ENCODE results near the gene B3GALT4. TPM values are rescaled to one million over a fixed set of nuclear protein-coding genes. Genes with fewer than 3 reads are reported as not detected.

The B3GALT4 gene
- total and polyA plus RNA-seq, 2 of the 13 experiments (the other 11 are each of a cell fraction or from before 2014, with no cell fraction given): 0.04 to 0.27 TPM

GRCh38 chr6:33271468-33272274, 5.3 kb upstream of the B3GALT4 start, which contains the start of the genes RPS18 and VPS52 (continued):
- peak; percentile 87 for TF ChIP-seq ZNF891 (CRISPR knock-in tag; IDR thresholded peaks at IDR 0.05)
- TF ChIP-seq PITX1 (CRISPR knock-in tag; IDR thresholded peaks at IDR 0.05): peak; percentile 76
- peak; percentile 32 for TF ChIP-seq TFE3 (CRISPR knock-in tag; IDR thresholded peaks at IDR 0.05)
- TF ChIP-seq TFAP4 (IDR thresholded peaks at IDR 0.05; ENCODE audit: borderline replicate concordance, low read depth): peak; percentile 15; the same call in 1 of the 2 replicates
- peak; percentile 61; the same call in 1 of the 2 replicates for TF ChIP-seq ZKSCAN8 (CRISPR knock-in tag; IDR thresholded peaks at IDR 0.05; ENCODE audit: borderline replicate concordance)
- TF ChIP-seq GZF1 (CRISPR knock-in tag; IDR thresholded peaks at IDR 0.05): peak; percentile 57; the same call in 1 of the 2 replicates
- 0 out of 2 replicates have a peak, but pooled peaks have one; percentile 88 for TF ChIP-seq NCOA1 (CRISPR knock-in tag; IDR thresholded peaks at IDR 0.05)
- TF ChIP-seq ATF6 (CRISPR knock-in tag; conservative IDR thresholded peaks at IDR 0.05): peak; percentile 90; the same call in 1 of the 2 replicates
- no peak; the same call in 1 of the 2 replicates for TF ChIP-seq ZNF646 (CRISPR knock-in tag; IDR thresholded peaks at IDR 0.05)
- TF ChIP-seq MIER2 (CRISPR knock-in tag; IDR thresholded peaks at IDR 0.05): peak; percentile 78; the same call in 1 of the 2 replicates
- peak; percentile 93 for TF ChIP-seq PHF8 (CRISPR knock-in tag; IDR thresholded peaks at IDR 0.05)
- TF ChIP-seq IRF2 (CRISPR knock-in tag; IDR thresholded peaks at IDR 0.05): peak; percentile 94
- TF ChIP-seq ZBTB46 (CRISPR knock-in tag; IDR thresholded peaks at IDR 0.05; ENCODE audit: borderline replicate concordance): no peak
- TF ChIP-seq ZNF432 (CRISPR knock-in tag; IDR thresholded peaks at IDR 0.05; ENCODE audit: borderline replicate concordance): no peak
- peak; percentile 92 for TF ChIP-seq BORCS8-MEF2B (CRISPR knock-in tag; IDR thresholded peaks at IDR 0.05)
- TF ChIP-seq XBP1 (CRISPR knock-in tag; IDR thresholded peaks at IDR 0.05): 0 out of 2 replicates have a peak, but pooled peaks have one; percentile 64
